Suprapubic skin (tissue), 4 donors: ENCODE results near the gene CARD14. TPM values are rescaled to one million over a fixed set of nuclear protein-coding genes. Genes with fewer than 3 reads are reported as not detected.

Experiments used
- DNase-seq, 2 donors: peaks; one replicate each; pipeline ENCODE4 v3.0.0-alpha.2; 2019; ENCODE audit warnings: low spot score in 2 of 2
- H3K27ac ChIP-seq: fragments of 200-600 bp; sonication (generic); one replicate; pipeline ENCODE4 v1.5.1; 2019
- H3K27me3 ChIP-seq: fragments of 200-600 bp; sonication (generic); one replicate; pipeline ENCODE4 v1.5.1; 2019
- H3K36me3 ChIP-seq: fragments of 200-600 bp; sonication (generic); one replicate; pipeline ENCODE4 v1.5.1; 2019
- H3K4me1 ChIP-seq: fragments of 200-600 bp; sonication (generic); one replicate; pipeline ENCODE4 v1.5.1; 2019
- H3K4me3 ChIP-seq: fragments of 200-600 bp; sonication (generic); one replicate; pipeline ENCODE4 v1.5.1; 2019; ENCODE audit warnings: mild to moderate bottlenecking
- H3K9me3 ChIP-seq: fragments of 200-600 bp; sonication (generic); one replicate; pipeline ENCODE4 v1.5.1; 2019
- CTCF ChIP-seq, 2 donors: fragments of 200-600 bp in 1 of 2; fragments of 450-650 bp in 1 of 2; sonication (generic) in 1 of 2; IDR thresholded peaks; one replicate each; pipeline ENCODE4 v1.5.1; 2016 to 2019; ENCODE audit warnings: antibody characterized with exemption in 2 of 2, mild to moderate bottlenecking in 1 of 2, moderate library complexity in 1 of 2
- EP300 ChIP-seq: sonication (generic); formaldehyde crosslinking; IDR thresholded peaks from one replicate; pipeline ENCODE4 v1.6.1; 2017; ENCODE audit warnings: antibody characterized with exemption
- POLR2A ChIP-seq, 2 donors: fragments of 450-650 bp; IDR thresholded peaks; one replicate each; pipeline ENCODE4 v1.6.1; 2017; ENCODE audit warnings: antibody characterized with exemption in 2 of 2, mild to moderate bottlenecking in 2 of 2, moderate library complexity in 2 of 2
- POLR2AphosphoS5 ChIP-seq, 3 donors: sonication (generic); formaldehyde crosslinking; IDR thresholded peaks; one replicate each; pipeline ENCODE4 v1.6.1; 2017; ENCODE audit warnings: antibody characterized with exemption in 3 of 3
- WGBS: methylation state at CpG from one replicate; pipeline ENCODE4 v1.1.5; 2018; 5-methylcytosine and 5-hydroxymethylcytosine counted together
- total RNA-seq, 4 donors: library from RNA; depleted of rRNA; stranded (reverse); fragments of >200 nt; gene quantifications; one replicate each; pipeline ENCODE4 v1.1.0, GENCODE V29; 2016

CARD14 gene
- total RNA-seq, 4 donors from 2014 or later = 32.1 to 92.5 (median 45.3) TPM

DNA sequence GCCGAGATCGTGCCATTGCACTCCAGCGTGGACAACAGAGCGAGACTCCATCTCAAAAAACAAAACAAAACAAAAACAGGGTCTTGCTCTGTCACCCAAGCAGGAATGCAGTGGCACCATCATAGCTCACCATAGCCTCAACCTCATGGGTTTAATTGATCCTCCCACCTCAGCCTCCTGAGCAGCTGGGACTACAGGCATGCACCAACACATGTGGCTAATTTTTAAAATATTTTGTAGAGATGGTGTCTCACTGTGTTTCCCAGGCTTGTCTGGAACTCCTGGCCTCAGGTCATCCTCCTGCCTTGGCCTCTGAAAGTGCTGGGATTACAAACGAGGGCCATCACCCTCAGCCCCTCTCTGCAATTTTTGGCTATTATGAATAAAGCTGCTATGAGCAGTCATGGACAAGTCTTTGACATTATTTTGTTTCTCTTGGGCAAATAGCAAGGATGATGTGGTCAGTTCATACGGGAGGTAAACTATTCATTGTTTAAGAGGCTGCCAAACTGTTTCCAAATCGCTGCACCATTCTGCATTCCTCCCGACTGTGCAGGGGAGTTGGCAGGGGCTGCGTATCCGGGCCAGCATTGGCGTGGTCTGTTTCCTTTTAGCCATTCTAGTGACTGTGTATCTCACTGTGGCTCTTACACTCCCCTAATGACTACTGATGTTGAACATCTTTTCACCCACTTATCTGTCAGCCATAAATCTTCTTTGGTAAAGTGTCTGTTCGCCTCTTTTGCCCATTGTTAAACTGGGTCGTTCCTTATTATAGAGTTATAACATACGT lies 44.0 kb upstream of the CARD14 start:
- peak in 1 of 2 donors; percentile 53 for DNase-seq
- 67% methylated on average over 14 of the region's 14 CpGs for WGBS
- Histone ChIP-seq H3K4me1 (peaks cover 4% of the 10 kb centered on the region), H3K9me3 (no peaks in the 10 kb centered on the region), H3K27ac (no peak overlapping the region), H3K27me3 (no peaks in the 10 kb centered on the region), H3K4me3 (no peak overlapping the region), H3K36me3 (no peaks in the 10 kb centered on the region)
- TF ChIP-seq EP300 = no peak
- no peak for TF ChIP-seq POLR2AphosphoS5 (IDR thresholded peaks at IDR 0.05)
- no peak for TF ChIP-seq POLR2A (IDR thresholded peaks at IDR 0.05)

GRCh38 chr17:80126449-80126715 lies 43.4 kb upstream of the CARD14 start:
- peak in 1 of 2 donors; percentile 23 for DNase-seq
- H3K9me3 ChIP-seq = no peaks in the 10 kb centered on the region
- WGBS = 88% methylated on average over 3 of the region's 3 CpGs
- no peak overlapping the region for H3K4me3 ChIP-seq
- H3K4me1 ChIP-seq = peaks cover 4% of the 10 kb centered on the region
- H3K27ac ChIP-seq = no peak overlapping the region
- H3K36me3 ChIP-seq = no peaks in the 10 kb centered on the region
- no peaks in the 10 kb centered on the region for H3K27me3 ChIP-seq
- no peak for TF ChIP-seq POLR2A (IDR thresholded peaks at IDR 0.05)
- TF ChIP-seq CTCF (IDR thresholded peaks at IDR 0.05) = no peak
- no peak for TF ChIP-seq POLR2AphosphoS5 (IDR thresholded peaks at IDR 0.05)
- no peak for TF ChIP-seq EP300

- Histone ChIP-seq H3K4me1 (peaks cover 4% of the 10 kb centered on the region), H3K4me3 (no peak overlapping the region), H3K27me3 (no peaks in the 10 kb centered on the region), H3K36me3 (peaks cover 12% of the 10 kb centered on the region), H3K9me3 (no peaks in the 10 kb centered on the region), H3K27ac (no peak overlapping the region)
- DNase-seq = no peak
- TF ChIP-seq POLR2A (IDR thresholded peaks at IDR 0.05) (no peak), EP300 (no peak), POLR2AphosphoS5 (IDR thresholded peaks at IDR 0.05) (no peak), CTCF (IDR thresholded peaks at IDR 0.05) (no peak)
- WGBS = 30% methylated on average over 4 of the region's 4 CpGs
These were observed 40.7 kb upstream of the CARD14 start for GRCh38 chr17:80129006-80129565.

DNA sequence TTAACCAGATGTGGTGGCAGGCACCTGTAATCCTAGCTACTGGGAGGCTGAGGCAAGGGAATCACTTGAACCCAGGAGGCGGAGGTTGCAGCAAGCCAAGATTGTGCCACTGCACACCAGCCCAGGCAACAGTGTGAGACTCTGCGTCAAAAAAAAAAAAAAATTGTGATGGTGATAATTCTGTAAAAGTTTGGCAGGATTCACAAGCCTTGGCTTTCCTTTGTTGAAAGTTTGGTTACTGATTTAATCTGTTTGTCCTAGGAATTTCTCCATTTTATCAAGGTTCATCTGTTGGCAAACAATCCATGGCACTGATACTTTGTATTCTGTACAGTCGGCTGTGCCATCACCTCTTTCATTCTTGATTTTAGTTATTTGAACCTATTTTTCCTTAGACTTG lies 38.8 kb upstream of the CARD14 start:
- no peaks in the 10 kb centered on the region for H3K27me3 ChIP-seq
- no peak for DNase-seq
- H3K27ac ChIP-seq = no peak overlapping the region
- no peaks in the 10 kb centered on the region for H3K4me1 ChIP-seq
- no peaks in the 10 kb centered on the region for H3K9me3 ChIP-seq
- 74% methylated on average over 3 of the region's 3 CpGs for WGBS
- no peak overlapping the region for H3K4me3 ChIP-seq
- no peak for TF ChIP-seq POLR2A (IDR thresholded peaks at IDR 0.05)
- TF ChIP-seq CTCF (IDR thresholded peaks at IDR 0.05) = no peak
- TF ChIP-seq POLR2AphosphoS5 (IDR thresholded peaks at IDR 0.05) = no peak
- no peak for TF ChIP-seq EP300
- peaks cover 31% of the 10 kb centered on the region for H3K36me3 ChIP-seq

DNA sequence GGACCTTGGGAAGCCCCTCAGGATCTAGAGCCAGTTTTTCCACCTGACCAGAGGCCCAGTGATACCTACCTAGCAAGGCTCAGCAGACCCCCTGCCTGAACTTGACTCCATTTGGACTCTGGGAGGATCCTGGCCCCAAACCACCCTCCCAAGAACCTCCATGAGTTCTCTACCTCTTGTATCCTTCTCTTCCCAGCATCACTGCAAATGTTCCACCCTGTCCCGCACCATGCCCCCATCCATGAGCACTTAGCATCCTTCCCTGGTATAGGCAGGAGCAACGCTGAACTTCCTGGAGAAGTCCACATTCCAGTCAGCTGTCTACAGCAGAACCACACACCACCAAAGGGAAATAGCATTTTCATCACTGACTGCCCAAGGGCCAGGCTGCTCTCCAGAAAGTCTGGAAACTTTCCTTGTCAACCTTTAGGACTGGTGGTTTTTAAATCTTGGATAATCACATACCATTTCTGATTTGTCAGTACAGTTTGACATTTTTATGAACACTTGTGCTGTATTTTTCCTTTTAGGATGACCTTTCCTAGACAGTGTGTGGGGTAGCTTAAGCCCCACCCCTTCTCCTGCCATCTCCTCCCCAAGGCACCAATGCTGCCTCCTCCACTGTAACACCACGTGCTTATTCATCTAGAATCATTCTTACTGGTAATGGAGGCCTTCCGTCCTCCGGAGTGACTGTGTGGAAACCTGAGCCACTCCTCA lies 36.8 kb upstream of the CARD14 start:
- WGBS = 85% methylated on average over 5 of the region's 5 CpGs
- no peak overlapping the region for H3K4me3 ChIP-seq
- no peaks in the 10 kb centered on the region for H3K9me3 ChIP-seq
- H3K36me3 ChIP-seq = peaks cover 52% of the 10 kb centered on the region
- H3K27ac ChIP-seq = no peak overlapping the region
- H3K4me1 ChIP-seq = no peaks in the 10 kb centered on the region
- no peaks in the 10 kb centered on the region for H3K27me3 ChIP-seq
- TF ChIP-seq POLR2A (IDR thresholded peaks at IDR 0.05) = no peak
- peak in 1 of 2 donors; percentile 63 for DNase-seq

DNA sequence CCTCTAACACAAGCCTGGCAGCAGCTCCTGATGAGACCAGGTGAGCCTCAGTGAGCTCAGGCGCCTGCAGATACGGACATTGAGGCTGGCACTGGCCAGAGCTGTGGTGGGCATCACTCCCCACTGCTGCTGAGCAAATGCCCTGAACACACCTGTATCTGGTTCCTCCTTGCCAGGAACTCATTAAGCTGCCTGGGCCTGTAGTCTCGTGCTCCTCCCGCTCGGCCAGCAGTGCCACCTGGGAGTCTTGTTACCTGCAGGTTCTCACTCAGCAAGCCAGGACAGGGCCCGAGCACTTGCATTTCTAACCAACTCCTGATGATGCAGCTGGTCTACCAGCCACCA lies 36.2 kb upstream of the CARD14 start:
- Histone ChIP-seq H3K27ac (no peak overlapping the region), H3K36me3 (peaks cover 57% of the 10 kb centered on the region), H3K9me3 (no peaks in the 10 kb centered on the region), H3K27me3 (no peaks in the 10 kb centered on the region), H3K4me3 (no peak overlapping the region), H3K4me1 (no peaks in the 10 kb centered on the region)
- TF ChIP-seq CTCF (IDR thresholded peaks at IDR 0.05) (no peak), EP300 (no peak), POLR2A (IDR thresholded peaks at IDR 0.05) (no peak), POLR2AphosphoS5 (IDR thresholded peaks at IDR 0.05) (no peak)
- WGBS = 40% methylated on average over 1 of the region's 6 CpGs
- peak in 1 of 2 donors; percentile 40 for DNase-seq
